GM19351 (cell line): ENCODE measurements around the gene XYLT1.

Experiments
- ATAC-seq: cut with Tn5 transposase; IDR thresholded peaks from one replicate; pipeline ENCODE4 v1.9.1; 2021; ENCODE audit warnings: mild to moderate bottlenecking, moderate library complexity; ENCODE audit not compliant: unreplicated experiment

Gene XYLT1

GRCh38 chr16:17362946-17363345 lies 107.8 kb downstream of the XYLT1 start:
- no peak for ATAC-seq

GRCh38 chr16:17362183-17362582 lies 108.6 kb downstream of the XYLT1 start:
- ATAC-seq = no peak

GRCh38 chr16:17360693-17361122 lies 110.1 kb downstream of the XYLT1 start:
- no peak for ATAC-seq

- ATAC-seq = peak; percentile 45
Observed at GRCh38 chr16:17359788-17360390, 110.9 kb downstream of the XYLT1 start.

GRCh38 chr16:17358846-17359245 lies 111.9 kb downstream of the XYLT1 start:
- ATAC-seq = no peak

GRCh38 chr16:17358355-17358754 lies 112.4 kb downstream of the XYLT1 start:
- no peak for ATAC-seq

GRCh38 chr16:17357307-17358062 lies 113.3 kb downstream of the XYLT1 start:
- ATAC-seq = no peak

GRCh38 chr16:17356243-17356933 lies 114.4 kb downstream of the XYLT1 start:
- ATAC-seq = no peak

- no peak for ATAC-seq
Observed at GRCh38 chr16:17354685-17355084, 116.1 kb downstream of the XYLT1 start.

GRCh38 chr16:17354141-17354601 lies 116.6 kb downstream of the XYLT1 start:
- ATAC-seq = no peak

GRCh38 chr16:17353561-17353960 lies 117.2 kb downstream of the XYLT1 start:
- ATAC-seq = no peak

- no peak for ATAC-seq
Observed at GRCh38 chr16:17351441-17352035, 119.2 kb downstream of the XYLT1 start.

- no peak for ATAC-seq
Observed at GRCh38 chr16:17350207-17350606, 120.6 kb downstream of the XYLT1 start.

GRCh38 chr16:17348826-17349225 lies 121.9 kb downstream of the XYLT1 start:
- ATAC-seq = no peak

GRCh38 chr16:17348042-17348783 lies 122.5 kb downstream of the XYLT1 start:
- ATAC-seq = no peak

- no peak for ATAC-seq
Observed at GRCh38 chr16:17347624-17348023, 123.1 kb downstream of the XYLT1 start.

- ATAC-seq = no peak
Observed at GRCh38 chr16:17346621-17347569, 123.9 kb downstream of the XYLT1 start.

GRCh38 chr16:17345043-17345442 lies 125.7 kb downstream of the XYLT1 start:
- no peak for ATAC-seq

GRCh38 chr16:17343728-17344127 lies 127.0 kb downstream of the XYLT1 start:
- ATAC-seq = no peak

- no peak for ATAC-seq
Observed at GRCh38 chr16:17343028-17343427, 127.7 kb downstream of the XYLT1 start.
